HG03457 (cell line): Measurements from ENCODE around the gene TROAP.

Experiments
- ATAC-seq: cut with Tn5 transposase; IDR thresholded peaks from one replicate; pipeline ENCODE4 v1.9.1; 2021; ENCODE audit warnings: moderate number of reproducible peaks; ENCODE audit not compliant: unreplicated experiment

The TROAP gene

DNA sequence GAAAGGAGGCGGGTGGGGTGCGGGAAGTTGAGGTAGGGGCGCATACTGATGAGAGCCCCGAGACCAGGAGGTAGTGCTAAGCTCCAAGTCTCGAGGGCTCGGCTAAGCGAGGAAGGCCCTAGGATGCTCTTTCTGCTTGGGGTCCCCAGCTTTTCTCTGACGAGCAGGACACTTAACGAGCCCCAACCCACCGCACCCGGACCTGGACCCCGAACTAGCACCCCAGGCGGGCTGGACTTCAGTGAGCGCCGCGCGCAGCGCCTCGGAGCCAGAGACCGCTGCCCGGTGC lies 18.7 kb downstream of the TROAP start:
- no peak for ATAC-seq

DNA sequence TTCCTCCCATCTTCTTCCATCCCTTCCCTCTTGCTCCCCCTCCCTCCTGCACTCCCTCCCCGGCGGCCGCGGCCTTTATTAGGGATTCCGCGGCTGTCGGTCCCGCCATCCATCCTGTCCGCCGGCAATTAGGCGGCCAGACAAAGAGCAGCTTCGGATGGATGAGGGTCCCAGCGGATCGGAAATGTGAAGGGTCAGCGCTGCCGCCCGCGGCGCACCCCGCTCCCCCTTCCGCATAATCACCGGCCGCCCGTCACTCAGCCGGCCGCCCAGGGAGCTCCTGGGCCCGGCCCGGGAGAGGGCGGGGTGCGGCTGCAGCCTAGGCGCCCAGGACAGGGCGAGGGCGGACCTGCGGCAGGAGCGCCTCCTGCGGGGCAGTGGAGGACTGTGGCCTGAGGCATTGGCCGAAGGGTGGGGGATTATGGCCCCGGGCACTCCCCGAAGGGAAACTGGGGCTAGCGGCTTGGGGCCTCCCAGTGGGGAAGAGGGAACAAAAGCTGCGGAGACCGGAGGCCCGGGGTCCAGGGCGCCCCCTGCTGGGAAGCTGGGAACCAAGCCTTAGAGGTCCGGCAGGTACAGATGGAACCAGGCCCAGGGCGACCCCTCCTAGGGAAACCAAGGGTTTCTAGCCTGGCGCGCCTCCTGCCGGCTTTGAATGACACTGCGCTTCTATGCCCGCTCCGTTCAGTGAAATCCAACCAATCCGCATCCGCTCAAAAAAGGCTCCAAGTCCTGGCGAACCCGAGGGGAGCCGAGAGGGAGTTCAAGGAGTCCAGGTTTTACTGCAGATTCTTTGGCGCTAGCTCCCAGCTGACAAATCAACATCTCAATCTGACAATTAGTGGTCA lies 19.2 kb downstream of the TROAP start:
- peak; percentile 42 for ATAC-seq

DNA sequence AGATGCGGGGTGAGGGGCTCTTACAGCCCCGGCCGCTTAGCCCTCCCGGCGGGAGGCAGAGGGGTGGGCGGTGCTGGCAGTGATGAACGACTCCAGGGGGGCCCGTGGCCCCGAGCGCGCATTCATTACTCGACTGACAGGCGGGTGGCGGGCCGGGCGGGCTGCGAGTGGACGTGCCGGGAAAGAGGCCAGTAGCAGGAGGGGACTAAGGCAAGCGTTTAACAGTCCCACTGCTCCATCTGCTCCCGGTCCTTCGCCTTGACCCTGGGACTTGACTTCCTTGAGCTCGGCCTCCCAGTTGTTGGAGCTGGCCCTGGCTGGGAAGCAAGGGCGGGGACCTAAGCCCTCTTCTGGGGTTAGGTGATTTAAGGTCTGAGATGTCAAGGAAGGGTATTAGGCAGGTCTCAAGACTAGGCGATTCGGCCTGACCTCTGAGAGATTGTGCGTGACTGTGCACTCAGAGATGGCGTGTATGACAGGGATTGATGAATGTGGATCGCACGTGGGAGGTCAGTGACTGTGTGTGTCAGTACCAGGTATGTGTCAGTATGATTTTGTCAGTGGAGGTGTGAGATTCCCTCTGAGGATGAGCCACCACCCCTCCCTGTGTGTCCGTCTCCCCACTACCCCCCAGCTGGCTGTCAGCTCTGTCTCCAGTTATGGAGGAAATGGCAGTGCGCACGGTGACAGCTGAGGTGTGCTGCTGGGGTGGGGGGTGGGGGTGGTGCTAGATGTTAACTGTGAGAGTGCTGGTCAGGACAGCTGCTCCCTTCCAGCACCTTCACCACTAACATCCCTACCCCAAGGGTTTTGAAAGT lies 20.1 kb downstream of the TROAP start:
- no peak for ATAC-seq

DNA sequence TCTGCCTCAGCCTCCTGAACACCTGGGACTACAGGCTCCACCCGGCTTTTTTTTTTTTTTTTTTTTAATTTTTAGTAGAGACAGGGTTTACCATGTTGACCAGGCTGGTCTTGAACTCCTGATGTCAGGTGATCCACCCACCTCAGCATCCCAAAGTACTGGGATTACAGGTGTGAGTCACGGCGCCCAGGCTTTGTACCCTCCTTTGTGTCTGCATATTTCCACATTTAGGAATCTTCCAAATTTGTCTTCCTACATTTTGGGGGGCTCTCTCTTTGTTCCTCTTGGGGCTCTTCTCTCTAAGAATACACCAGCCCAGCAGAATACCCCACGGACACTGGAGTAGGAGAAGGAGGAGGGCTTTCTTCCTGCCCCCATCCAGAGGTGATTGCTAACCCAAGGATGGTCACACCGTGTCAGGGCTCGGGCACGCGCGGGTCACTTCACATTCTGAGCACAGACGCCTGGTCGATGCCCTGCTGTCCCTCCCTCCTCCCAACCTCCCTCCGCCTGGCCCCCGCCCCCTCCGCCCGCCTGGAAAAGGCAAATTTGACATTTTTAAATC lies 21.5 kb downstream of the TROAP start:
- ATAC-seq, result no peak

DNA sequence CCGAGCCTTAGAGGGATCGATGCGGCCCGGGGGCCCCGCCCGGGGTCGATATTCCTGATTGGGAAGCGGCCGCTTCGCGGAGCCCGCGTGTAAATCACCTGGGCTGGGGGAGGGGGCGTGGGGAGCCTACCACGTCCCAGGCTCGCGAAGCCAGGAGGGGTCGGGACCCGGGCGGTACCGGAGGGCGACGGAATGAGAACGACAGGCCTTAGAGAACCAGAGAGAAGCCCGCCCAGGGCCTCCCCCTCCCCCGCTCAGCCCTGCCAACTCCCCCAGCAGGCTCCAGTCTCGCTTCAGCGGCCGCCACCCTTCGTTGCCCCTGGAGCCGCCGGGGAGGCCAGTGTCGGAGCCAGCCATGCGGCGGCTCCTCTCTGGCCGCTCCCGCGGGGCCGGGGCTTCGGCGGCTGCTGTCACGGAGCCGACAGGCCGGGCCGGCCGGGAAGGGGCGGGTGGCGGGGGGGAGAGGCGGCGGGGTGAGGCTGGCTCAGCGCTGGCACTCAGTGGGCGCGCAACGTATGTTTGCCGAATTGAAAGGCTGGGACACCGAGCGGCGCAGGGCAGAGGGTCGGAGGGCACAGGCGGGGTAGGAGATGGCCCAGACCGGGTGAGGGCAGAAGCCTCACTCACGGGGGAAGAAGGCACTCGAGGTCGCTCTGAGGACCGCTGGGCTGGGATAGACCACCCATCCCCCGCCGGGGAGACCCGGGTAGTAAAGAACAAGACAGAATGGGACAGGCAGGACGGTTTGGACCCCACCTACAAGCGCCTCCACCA lies 22.2 kb downstream of the TROAP start:
- ATAC-seq, result no peak

DNA sequence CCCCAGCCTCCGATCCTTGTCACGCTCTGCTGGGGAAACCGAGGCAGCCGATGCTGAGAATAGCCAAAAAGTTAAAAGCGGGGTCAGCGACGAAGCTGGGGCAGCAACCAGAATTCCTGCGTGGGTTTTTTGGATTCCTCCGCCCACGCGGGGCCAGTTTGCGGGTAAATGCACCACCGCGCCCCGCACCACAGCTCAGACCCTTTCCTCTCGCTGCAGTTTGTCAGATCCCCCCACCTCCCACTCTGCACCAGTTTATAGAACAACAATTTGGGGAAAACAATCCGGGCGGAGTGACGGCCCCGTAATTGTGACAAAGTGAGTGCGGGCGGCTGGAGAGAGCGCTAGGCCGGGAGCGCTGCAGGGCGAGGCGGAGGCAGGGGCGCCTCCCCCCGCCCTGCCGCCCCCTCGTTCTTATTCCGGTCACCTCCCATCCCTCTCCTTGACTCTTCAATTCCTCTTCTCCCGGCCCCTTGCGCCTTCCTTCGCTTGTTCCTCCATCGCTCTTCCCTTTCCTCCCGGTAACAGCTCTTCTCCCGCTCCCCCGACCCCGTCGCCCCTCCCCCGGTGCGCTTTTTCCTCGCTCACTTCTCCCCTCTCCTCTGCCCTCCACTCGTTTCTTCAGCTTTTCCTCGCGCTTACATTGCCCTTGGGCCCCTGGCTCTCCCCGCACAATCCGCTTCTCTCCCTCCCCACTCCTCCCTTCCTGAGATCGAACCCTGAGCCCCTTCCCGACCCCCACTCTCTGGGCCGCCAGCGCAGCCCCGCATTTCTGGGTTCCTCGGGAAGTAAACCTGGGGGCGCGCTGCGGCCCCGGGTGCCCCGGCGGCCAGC lies 23.0 kb downstream of the TROAP start:
- ATAC-seq, result no peak

DNA sequence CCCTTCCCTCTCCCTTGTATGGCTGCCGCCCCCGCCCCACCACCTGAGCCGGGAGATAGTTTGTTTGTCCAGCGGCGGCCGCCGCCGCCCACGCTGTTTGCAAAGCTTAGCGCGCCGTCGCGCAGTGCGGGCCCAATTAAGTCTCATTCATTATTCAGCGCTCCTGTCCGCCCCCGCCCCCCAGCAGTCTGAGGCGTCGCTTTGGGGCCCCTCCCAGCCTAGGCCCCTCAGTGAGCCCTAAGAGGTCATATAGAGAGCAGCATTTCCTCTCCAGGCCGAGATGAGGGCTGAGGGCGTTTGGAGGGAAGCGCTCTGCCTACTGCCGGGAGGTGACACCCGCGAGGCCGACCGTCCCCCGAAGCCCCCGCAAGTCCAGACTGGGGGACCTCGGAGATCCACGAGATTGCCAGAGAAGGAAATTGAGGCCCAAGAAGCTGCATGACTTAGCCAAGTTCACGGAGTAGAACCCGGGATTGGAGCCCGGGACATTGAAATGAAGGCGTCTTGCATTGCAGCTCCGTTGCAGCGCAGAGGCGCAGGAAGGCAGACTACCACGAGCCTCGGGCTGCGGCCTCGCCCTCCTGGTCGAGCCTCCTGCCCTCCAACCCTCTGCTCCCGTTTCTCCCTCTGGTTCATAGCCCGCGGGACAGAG lies 23.7 kb downstream of the TROAP start, which contains the start of gene DNAJC22:
Gene DNAJC22 (plus strand): TSS at position 230 of the 652 bp plus-strand sequence. CDS start 1,985 bp downstream, outside the sequence.
- no peak for ATAC-seq

DNA sequence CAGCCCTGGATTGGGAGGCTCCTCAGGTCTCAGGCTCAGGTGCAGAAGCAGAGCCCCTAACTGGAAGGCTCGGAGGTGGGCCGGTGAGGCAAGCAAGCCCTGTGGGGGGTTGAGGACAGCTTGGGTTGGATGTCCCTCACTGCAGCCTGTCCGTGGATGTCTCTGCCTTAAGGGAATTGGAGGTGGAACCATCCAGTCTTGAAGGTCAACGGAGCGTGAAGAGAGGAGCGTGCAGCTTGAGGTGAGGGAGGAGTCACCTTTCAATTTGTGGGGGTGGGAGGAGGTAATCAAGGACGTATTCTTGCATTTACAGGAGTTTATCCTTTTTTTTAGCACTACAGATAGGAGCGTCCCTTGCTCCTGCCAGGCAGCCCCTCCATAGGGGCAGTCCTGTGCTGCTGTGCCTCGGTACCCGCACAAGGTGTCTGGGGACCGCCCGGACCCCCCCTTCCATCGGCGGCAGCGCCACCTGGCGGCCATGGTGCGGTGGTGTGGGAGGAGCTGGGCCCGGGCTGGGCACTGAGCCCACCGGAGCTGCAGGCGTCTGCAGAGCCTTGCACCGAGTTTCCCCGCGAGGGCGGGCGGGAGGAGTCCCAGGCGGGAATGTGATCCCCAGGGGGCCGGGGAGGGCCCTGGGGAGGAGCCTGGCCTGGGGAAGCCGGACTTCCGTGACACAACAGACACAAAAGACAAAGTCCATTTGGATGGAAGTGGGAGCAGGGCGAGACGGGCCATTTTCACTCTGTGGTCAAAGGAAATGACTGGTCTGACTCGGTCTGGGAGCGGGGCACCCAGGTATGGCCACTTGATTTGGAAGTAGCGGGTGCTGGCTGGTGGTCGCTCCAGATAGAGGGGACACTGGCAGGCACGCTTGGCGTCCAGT lies 24.5 kb downstream of the TROAP start:
- no peak for ATAC-seq

DNA sequence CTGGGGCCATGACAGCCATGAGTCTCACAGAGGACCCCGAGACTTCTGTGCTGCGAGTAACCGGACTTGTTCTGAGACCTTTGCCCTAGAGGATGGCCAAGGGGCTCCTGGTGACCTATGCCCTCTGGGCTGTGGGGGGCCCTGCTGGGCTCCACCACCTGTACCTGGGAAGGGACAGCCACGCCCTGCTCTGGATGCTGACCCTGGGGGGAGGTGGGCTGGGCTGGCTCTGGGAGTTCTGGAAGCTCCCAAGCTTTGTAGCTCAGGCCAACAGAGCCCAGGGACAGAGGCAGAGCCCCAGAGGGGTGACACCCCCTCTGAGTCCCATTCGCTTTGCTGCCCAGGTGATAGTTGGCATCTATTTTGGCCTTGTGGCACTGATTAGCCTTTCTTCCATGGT lies 25.7 kb downstream of the TROAP start:
- no peak for ATAC-seq

DNA sequence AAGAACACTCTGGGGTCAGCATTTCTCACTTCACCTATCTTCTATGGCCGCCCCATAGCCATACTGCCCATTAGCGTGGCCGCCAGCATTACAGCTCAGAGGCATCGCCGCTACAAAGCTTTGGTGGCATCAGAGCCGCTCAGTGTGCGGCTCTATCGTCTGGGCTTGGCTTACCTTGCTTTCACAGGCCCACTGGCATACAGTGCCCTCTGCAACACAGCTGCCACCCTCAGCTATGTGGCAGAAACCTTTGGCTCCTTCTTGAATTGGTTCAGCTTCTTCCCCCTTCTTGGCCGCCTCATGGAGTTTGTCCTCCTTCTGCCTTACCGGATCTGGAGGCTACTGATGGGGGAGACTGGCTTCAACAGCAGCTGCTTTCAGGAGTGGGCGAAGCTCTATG lies 26.2 kb downstream of the TROAP start:
- no peak for ATAC-seq

DNA sequence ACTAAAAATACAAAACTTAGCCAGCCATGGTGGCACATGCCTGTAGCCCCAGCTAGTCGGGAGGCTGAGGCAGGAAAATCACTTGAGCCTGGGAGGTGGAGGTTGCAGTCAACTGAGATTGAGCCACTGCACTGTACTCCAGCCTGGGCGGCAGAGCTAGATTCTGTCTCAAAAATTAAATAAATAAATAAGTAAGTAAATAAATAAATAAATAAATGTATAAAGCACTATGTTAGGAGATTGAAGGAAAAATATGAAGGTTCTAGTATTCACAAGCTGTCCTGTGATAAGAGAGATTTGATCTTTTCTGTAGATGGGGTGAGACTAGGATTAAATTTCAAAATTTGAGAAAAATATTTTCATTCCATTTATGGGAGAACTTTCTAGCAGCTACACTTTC lies 29.3 kb downstream of the TROAP start:
- ATAC-seq, result no peak

DNA sequence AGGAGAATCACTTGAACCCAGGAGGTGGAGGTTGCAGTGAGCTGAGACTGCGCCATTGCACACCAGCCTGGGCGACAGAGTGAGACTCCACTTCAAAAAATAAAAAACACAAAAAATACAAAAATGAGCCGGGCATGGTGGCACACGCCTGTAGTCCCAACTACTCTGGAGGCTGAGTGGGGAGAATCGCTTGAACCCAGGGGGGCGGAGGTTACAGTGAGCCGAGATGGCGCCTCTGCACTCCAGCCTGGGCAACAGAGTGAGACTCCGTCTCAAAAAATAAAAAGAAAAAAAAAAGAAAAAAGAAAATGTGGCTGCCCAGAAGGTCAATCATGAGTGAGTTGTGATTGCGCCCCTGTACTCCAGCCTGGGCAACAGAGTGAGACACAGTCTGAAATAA lies 32.9 kb downstream of the TROAP start:
- ATAC-seq, result no peak

DNA sequence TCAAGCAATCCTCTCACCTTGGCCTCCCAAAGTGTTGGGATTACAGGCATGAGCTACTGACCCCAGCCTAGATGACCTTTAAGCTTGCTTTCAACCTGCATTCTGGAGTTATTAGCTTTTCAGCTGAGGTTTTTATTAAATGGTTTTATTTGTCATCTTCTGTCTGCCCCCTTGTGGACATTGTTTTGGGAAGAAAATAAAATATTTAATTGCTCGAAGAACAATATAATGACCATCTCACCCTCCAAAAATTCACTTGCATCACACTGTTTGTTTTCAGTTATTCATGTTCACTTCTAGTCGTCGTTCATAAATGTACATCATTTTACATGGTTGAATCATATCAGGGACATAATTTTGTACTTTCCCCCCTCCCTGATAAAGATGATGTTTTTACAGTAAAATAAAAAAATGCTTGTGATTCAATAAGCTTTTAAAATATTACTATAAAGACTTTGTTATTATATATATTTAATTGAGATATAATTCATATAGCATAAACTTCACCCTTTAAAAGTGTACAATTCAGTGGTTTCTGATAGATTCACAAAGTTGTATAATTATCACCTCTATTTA lies 34.1 kb downstream of the TROAP start:
- no peak for ATAC-seq

DNA sequence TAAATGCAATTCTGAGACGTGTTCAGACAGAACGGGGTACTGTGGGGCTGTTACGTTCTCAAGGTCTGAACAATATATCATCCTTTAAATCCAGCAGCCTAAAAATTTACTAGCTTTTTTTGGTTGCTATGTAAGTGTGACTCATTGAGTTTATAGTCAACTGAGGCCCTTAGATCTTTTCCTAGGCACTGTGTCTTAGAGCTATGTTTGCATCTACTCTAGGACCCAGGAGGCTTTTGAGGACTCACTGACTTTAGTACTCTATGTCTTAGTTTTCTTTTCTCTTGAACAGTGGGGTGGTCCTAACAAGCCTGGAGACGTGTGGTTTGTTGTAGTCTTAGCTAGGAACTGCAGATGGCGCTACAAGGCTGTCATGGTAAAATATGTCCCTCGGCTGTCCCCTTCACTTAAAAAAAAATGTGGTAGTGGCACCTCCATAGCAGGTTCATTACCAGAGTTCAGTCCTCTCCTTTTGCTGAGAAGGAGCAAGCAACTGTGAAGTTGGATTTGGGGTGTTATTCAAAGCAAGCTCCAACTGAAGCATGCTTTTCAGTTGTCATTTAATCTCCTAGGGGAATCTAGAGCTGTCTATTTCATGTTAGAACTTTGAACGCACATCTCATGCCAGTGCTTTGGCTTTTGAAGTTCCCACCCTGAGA lies 35.6 kb downstream of the TROAP start:
- ATAC-seq, result no peak

DNA sequence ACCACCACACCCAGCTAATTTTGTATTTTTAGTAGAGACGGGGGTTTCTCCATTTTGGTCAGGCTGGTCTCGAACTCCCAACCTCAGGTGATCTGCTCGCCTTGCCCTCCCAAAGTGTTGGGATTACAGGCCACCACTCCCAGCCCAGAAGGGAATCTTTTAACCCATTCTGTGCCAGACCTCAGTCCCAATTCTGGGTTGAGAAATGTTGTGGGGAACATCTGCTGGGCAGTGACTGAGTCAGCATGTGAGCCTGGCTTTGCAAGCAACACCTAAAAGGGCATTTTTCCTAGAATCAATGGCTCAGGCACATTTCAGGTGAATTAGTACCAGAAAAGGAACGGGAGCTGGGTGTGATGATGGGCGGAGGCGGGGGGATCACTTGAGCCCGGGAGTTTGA lies 36.6 kb downstream of the TROAP start:
- ATAC-seq, result no peak

DNA sequence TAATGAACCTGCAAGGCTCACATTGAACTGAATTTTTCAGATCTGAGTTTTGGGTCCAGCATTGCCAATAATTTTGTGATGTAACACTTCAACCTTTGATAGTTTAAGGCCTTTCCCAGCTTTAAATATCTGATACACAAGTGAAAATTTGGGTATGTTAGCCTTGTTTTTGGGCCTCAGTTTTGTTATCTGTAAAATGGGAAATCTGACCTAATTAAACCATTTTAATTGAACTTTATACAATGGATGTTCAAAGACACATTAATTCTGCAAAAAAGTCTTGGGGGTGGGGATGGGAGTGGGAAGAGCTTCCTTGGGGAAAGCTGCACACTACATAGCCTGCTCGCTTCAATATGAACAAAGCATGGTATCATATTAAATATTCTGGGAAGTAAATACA lies 39.0 kb downstream of the TROAP start:
- ATAC-seq, result no peak

DNA sequence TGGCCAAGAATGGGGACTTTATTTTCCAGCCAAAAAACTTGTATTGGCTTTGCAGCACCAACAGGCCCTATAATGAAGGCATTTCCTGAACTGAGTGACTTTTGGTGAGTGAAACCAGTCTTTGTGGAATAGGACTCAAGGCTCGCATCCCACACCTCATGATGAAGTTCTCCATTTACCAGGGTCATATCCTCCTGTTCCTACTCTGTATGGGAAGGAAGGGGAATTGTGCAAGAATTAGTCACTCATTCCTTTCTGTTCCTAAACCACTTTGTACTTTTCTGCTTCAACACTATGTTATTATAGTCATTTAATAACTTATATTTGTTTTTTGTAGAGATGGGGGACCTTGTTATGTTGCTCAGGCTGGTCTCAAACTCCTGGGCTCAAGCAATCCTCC lies 41.9 kb downstream of the TROAP start:
- ATAC-seq, result no peak

DNA sequence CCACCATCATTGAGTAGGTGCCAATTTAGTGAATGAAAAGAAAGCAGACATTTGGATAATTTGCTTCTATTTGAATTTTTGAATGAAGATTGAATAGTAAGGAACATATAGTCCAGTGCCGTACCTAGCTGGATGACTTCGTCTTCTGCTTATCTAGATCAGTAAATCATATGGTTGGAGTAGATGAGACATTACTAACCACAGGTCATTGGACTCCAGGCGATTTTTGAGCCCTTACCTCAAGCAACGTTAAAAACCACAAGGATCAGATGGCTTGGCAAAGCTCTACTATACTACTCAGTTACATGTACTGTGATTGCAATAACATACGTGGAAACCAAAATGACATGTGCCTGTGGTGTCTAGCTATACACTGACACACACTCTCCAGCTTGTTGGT lies 42.5 kb downstream of the TROAP start:
- ATAC-seq, result no peak
